AG09319 (cell line): Measurements from ENCODE around the gene OSR1.
"Not testable (repeated sequence)": the region's sequence is repeated elsewhere in the genome, so short reads cannot be mapped to it uniquely, and the experiment has no call there.

Source experiments
- DNase-seq: peaks from one replicate; pipeline ENCODE4 v3.0.0-alpha.2; 2010; ENCODE audit warnings: low read depth; ENCODE audit errors: extremely low read depth
- TF ChIP-seq, protein P1 (sequence below): IDR thresholded peaks from 2 replicates; pipeline ENCODE4 v1.5.1; 2011; ENCODE audit warnings: low read depth, mild to moderate bottlenecking, inconsistent platforms, low read length, moderate library complexity

OSR1 gene

DNA sequence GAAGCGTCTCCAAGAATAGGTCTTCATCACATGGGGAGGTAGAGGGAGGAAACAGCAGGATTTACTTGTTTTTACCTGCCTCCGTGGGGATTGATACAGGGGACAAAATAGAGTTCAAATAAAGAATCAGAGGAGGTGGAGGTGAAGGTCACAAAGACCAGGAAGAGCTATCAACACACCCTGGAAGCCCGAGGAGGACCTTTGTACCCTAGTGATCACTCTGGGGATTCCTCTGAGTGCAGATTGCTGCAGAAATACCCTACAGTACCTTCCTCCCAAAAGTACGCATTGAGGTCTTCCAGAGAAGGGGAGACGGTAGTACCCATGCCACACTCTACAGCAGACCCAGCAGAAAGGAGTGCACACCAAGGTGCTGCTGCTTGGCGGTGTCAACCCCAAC is 44.9 kb downstream of the OSR1 start:
- TF ChIP-seq, protein P1, sequence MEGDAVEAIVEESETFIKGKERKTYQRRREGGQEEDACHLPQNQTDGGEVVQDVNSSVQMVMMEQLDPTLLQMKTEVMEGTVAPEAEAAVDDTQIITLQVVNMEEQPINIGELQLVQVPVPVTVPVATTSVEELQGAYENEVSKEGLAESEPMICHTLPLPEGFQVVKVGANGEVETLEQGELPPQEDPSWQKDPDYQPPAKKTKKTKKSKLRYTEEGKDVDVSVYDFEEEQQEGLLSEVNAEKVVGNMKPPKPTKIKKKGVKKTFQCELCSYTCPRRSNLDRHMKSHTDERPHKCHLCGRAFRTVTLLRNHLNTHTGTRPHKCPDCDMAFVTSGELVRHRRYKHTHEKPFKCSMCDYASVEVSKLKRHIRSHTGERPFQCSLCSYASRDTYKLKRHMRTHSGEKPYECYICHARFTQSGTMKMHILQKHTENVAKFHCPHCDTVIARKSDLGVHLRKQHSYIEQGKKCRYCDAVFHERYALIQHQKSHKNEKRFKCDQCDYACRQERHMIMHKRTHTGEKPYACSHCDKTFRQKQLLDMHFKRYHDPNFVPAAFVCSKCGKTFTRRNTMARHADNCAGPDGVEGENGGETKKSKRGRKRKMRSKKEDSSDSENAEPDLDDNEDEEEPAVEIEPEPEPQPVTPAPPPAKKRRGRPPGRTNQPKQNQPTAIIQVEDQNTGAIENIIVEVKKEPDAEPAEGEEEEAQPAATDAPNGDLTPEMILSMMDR = no peak
- DNase-seq = no peak

DNA sequence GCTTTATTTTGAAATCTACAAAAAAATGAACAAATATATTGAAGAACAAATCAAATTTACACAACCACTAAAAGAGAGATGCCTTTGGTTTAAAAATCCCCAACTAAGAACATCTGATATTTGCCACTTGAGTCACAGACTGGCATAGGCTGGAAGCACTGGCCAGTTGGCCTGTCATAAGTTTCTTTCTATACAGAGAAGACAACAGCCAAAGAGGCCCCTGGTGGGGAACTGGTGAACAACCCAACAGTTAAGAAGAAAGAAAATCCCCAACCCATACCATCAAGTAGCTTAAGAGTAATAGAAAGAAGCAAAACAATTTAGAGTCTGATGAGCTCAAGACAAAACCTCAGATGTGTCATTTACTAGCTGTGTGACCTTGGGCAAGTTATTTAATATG is 45.5 kb downstream of the OSR1 start:
- DNase-seq = no peak
- TF ChIP-seq, protein P1 = peak; percentile 43

DNA sequence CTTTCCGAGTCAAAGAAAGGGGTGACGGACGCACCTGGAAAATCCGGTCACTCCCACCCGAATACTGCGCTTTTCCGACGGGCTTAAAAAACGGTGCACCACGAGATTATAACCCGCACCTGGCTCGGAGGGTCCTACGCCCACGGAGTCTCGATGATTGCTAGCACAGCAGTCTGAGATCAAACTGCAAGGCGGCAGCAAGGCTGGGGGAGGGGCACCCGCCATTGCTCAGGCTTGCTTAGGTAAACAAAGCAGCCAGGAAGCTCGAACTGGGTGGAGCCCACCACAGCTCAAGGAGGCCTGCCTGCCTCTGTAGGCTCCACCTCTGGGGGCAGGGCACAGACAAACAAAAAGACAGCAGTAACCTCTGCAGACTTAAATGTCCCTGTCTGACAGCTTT is 52.4 kb downstream of the OSR1 start:
- DNase-seq = not testable (repeated sequence)

DNA sequence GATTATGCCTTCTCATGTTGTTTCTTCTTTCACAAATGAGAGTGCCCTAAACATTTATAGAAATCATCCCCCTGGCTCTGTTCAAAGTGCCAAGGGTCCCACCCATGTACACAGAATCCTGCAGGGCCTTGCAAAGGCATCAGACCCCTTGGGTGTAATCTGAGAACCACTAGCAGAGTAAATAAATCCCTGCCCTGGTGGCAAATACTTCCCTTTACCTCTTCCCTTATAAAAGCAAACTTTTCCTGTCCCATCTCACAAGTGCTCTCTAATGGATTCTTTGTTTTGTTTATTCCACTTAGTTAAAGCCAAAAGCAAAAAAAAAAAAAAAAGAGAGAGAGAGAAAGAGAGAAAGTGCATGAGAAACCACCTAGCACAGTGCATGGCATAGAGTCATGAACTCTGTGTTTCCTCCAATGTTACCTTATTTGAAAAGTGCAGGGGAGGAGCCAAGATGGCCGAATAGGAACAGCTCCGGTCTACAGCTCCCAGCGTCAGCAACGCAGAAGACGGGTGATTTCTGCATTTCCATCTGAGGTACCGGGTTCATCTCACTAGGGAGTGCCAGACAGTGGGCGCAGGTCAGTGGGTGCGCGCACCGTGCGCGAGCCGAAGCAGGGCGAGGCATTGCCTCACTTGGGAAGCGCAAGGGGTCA is 52.9 kb downstream of the OSR1 start:
- DNase-seq = not testable (repeated sequence)

DNA sequence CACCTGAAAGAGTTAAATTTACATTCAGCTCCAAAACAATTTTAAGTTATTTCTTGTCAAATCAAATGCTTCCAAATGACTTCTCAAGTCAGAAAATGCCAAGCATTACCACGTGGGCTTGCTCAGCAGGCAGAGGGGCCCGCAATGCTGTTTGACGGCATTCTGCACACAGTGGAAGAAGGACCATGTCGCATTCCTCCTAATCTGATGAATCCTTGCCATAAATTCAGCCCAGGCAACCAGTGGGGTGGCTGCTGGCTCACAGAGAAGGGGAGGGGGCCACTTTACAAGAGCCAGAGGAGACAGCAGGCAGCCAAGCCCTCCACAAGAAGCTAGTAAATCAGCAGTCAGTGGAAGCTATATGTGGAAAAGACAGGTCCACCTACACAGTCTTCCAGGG is 56.7 kb downstream of the OSR1 start:
- TF ChIP-seq, protein P1 = no peak
- no peak for DNase-seq
